ENCODE results near the gene HOXA3.

DNA sequence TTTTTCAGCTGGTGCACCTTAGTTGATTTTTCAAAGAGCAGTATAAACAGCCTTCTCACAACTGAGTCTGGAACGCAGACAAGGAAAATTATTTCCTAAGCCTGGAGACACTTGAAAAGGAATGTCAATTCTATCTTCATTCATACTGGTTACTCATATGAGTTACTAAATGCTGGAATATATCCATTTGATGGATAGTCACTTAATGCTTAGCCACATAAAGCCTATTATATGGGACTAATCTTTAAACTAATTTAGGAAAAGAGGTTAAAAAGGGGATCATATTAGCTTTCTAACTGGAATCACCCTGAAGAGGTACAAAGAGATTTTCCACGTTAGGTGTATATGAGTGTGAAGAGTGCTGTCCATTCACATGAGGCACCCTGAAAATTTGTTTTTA lies 20.2 kb downstream of the HOXA3 start:
- TF ChIP-seq, protein P1, sequence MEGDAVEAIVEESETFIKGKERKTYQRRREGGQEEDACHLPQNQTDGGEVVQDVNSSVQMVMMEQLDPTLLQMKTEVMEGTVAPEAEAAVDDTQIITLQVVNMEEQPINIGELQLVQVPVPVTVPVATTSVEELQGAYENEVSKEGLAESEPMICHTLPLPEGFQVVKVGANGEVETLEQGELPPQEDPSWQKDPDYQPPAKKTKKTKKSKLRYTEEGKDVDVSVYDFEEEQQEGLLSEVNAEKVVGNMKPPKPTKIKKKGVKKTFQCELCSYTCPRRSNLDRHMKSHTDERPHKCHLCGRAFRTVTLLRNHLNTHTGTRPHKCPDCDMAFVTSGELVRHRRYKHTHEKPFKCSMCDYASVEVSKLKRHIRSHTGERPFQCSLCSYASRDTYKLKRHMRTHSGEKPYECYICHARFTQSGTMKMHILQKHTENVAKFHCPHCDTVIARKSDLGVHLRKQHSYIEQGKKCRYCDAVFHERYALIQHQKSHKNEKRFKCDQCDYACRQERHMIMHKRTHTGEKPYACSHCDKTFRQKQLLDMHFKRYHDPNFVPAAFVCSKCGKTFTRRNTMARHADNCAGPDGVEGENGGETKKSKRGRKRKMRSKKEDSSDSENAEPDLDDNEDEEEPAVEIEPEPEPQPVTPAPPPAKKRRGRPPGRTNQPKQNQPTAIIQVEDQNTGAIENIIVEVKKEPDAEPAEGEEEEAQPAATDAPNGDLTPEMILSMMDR (IDR thresholded peaks at IDR 0.05) = no peak
- TF ChIP-seq POLR2A (IDR thresholded peaks at IDR 0.05) = no peak
- no peak for TF ChIP-seq EP300 (IDR thresholded peaks at IDR 0.05)
- no peak for TF ChIP-seq POLR2AphosphoS5 (IDR thresholded peaks at IDR 0.05)

Measured in gastroesophageal sphincter (tissue), 3 donors.